GM23338 (cell line): Measurements from ENCODE around the gene HTR1E. TPM values are rescaled to one million over a fixed set of nuclear protein-coding genes. Genes with fewer than 3 reads are reported as not detected.

Experiments
- ATAC-seq: fragments of 200-7000 bp; cut with Tn5 transposase; 3 replicates; pipeline ENCODE4 v1.9.1; 2020
- DNase-seq: peaks from one replicate; pipeline ENCODE4 v3.0.0-alpha.2; 2015; ENCODE audit warnings: low spot score
- H2AFZ ChIP-seq: fragments of 200-600 bp; sonication (generic); 2 replicates; pipeline ENCODE4 v1.8.0; 2016; ENCODE audit warnings: antibody characterized with exemption, mild to moderate bottlenecking, moderate library complexity
- H3F3A ChIP-seq: fragments of 200-600 bp; sonication (generic); replicated peaks from 2 replicates; pipeline ENCODE4 v1.8.0; 2017; ENCODE audit warnings: antibody characterized with exemption, mixed run types, low read depth
- H3K27ac ChIP-seq: fragments of 200-600 bp; sonication (generic); 2 replicates; pipeline ENCODE4 v1.6.1; 2016; ENCODE audit warnings: low read depth
- H3K27me3 ChIP-seq: fragments of 200-600 bp; sonication (generic); 2 replicates; pipeline ENCODE4 v1.8.0; 2016; ENCODE audit warnings: mild to moderate bottlenecking, mixed run types, moderate library complexity; ENCODE audit not compliant: insufficient read depth
- H3K36me3 ChIP-seq: fragments of 200-600 bp; sonication (generic); 2 replicates; pipeline ENCODE4 v1.8.0; 2016; ENCODE audit warnings: mild to moderate bottlenecking; ENCODE audit not compliant: insufficient read depth
- H3K4me1 ChIP-seq: fragments of 200-600 bp; sonication (generic); 2 replicates; pipeline ENCODE4 v1.8.0; 2016; ENCODE audit warnings: mild to moderate bottlenecking, moderate library complexity; ENCODE audit not compliant: insufficient read depth
- H3K4me2 ChIP-seq: fragments of 200-600 bp; sonication (generic); 2 replicates; pipeline ENCODE4 v1.7.1; 2017; ENCODE audit warnings: mixed run types
- H3K4me3 ChIP-seq: fragments of 200-600 bp; sonication (generic); 2 replicates; pipeline ENCODE4 v1.6.1; 2016; ENCODE audit warnings: mixed run types
- H3K79me2 ChIP-seq: fragments of 200-600 bp; sonication (generic); replicated peaks from 2 replicates; pipeline ENCODE4 v1.8.0; 2017; ENCODE audit warnings: mild to moderate bottlenecking; ENCODE audit not compliant: insufficient read depth
- H3K9me2 ChIP-seq: fragments of 200-600 bp; sonication (generic); 2 replicates; pipeline ENCODE4 v1.8.0; 2017; ENCODE audit not compliant: insufficient read depth
- H4K20me1 ChIP-seq: fragments of 200-600 bp; sonication (generic); replicated peaks from 2 replicates; pipeline ENCODE4 v1.8.0; 2017; ENCODE audit warnings: mild to moderate bottlenecking; ENCODE audit not compliant: insufficient read depth
- H3K27ac Mint-ChIP-seq: 2 replicates; pipeline ENCODE4 v1.8.0; 2020; ENCODE audit warnings: inconsistent platforms, mild to moderate bottlenecking, moderate library complexity, mixed read lengths
- H3K27me3 Mint-ChIP-seq: 3 replicates; pipeline ENCODE4 v1.8.0; 2022; ENCODE audit warnings: low read depth, mild to moderate bottlenecking, moderate library complexity, mixed read lengths, inconsistent platforms; ENCODE audit not compliant: insufficient read depth, poor library complexity
- H3K36me3 Mint-ChIP-seq: 3 replicates; pipeline ENCODE4 v1.8.0; 2021; ENCODE audit warnings: low read depth, mild to moderate bottlenecking, inconsistent platforms, moderate library complexity, mixed read lengths
- H3K4me1 Mint-ChIP-seq: 3 replicates; pipeline ENCODE4 v1.8.0; 2020; ENCODE audit warnings: mild to moderate bottlenecking, inconsistent platforms, mixed read lengths
- H3K4me3 Mint-ChIP-seq: 3 replicates; pipeline ENCODE4 v1.8.0; 2021; ENCODE audit warnings: moderate library complexity, mild to moderate bottlenecking, inconsistent platforms, mixed read lengths
- H3K9me3 Mint-ChIP-seq: 3 replicates; pipeline ENCODE4 v1.8.0; 2020; ENCODE audit warnings: moderate library complexity, mild to moderate bottlenecking, inconsistent platforms, mixed read lengths
- CREB1 ChIP-seq: fragments of 250-450 bp; sonication (Bioruptor Pico); IDR thresholded peaks from 2 replicates; pipeline ENCODE4 v1.5.0; 2020; ENCODE audit warnings: low read depth, mild to moderate bottlenecking, moderate library complexity
- EZH2 ChIP-seq: fragments of 200-600 bp; sonication (generic); IDR thresholded peaks from one replicate; pipeline ENCODE4 v1.8.0; 2017; ENCODE audit warnings: antibody characterized with exemption, mild to moderate bottlenecking, low read depth; ENCODE audit not compliant: unreplicated experiment
- EZH2phosphoT487 ChIP-seq: fragments of 200-600 bp; sonication (generic); IDR thresholded peaks from one replicate; pipeline ENCODE4 v1.8.1; 2018; ENCODE audit warnings: antibody characterized with exemption; ENCODE audit not compliant: unreplicated experiment
- JUNB ChIP-seq: IDR thresholded peaks from one replicate; pipeline ENCODE4 v1.6.1; 2016; ENCODE audit warnings: antibody characterized with exemption; ENCODE audit not compliant: unreplicated experiment
- NANOG ChIP-seq: IDR thresholded peaks from 2 replicates; pipeline ENCODE4 v1.6.1; 2016; ENCODE audit warnings: antibody characterized with exemption, borderline replicate concordance
- POLR2AphosphoS5 ChIP-seq: IDR thresholded peaks from 2 replicates; pipeline ENCODE4 v1.6.1; 2016; ENCODE audit warnings: antibody characterized with exemption, low read depth
- ZNF114 ChIP-seq: fragments of 250-450 bp; sonication (Bioruptor Pico); IDR thresholded peaks from 2 replicates; pipeline ENCODE4 v1.5.0; 2020; ENCODE audit warnings: mild to moderate bottlenecking, moderate library complexity
- ZNF331 ChIP-seq: fragments of 250-450 bp; sonication (Bioruptor Pico); IDR thresholded peaks from 2 replicates; pipeline ENCODE4 v1.5.0; 2020; ENCODE audit warnings: low read depth, mild to moderate bottlenecking, moderate library complexity
- polyA plus RNA-seq: library from polyadenylated mRNA; unstranded; fragments of >200 nt; fragmentation: Nextera tagmentation; extraction: Ambion mirVana; gene quantifications from 2 replicates; pipeline ENCODE4 v1.2.1, GENCODE V29; 2016
- total RNA-seq: library from RNA; depleted of rRNA; stranded (reverse); fragments of >200 nt; shearing (Covaris generic); gene quantifications from 2 replicates; pipeline ENCODE4 v1.2.3, GENCODE V29; 2014
- TF ChIP-seq, protein P1 (sequence below): IDR thresholded peaks from 2 replicates; pipeline ENCODE4 v1.6.1; 2016; ENCODE audit warnings: antibody characterized with exemption
- TF ChIP-seq, protein P2 (sequence below): IDR thresholded peaks from one replicate; pipeline ENCODE4 v1.6.1; 2018; ENCODE audit warnings: antibody characterized with exemption; ENCODE audit not compliant: unreplicated experiment
- TF ChIP-seq, protein P3 (sequence below), 2 experiments: fragments of 200-600 bp in 1 of 2; sonication (generic) in 1 of 2; conservative IDR thresholded peaks; 2 replicates each; pipeline versions ENCODE4 v1.5.1 to v1.6.1; 2016 to 2017; ENCODE audit warnings: antibody characterized with exemption in 2 of 2, low read depth in 2 of 2, mild to moderate bottlenecking in 2 of 2, moderate library complexity in 1 of 2
- TF ChIP-seq, protein P4 (sequence below): fragments of 250-450 bp; sonication (Bioruptor Pico); IDR thresholded peaks from 2 replicates; pipeline ENCODE4 v1.5.0; 2020; ENCODE audit warnings: mild to moderate bottlenecking, moderate library complexity

Gene HTR1E
- total and polyA plus RNA-seq, 2 experiments from 2014 or later: not detected

DNA sequence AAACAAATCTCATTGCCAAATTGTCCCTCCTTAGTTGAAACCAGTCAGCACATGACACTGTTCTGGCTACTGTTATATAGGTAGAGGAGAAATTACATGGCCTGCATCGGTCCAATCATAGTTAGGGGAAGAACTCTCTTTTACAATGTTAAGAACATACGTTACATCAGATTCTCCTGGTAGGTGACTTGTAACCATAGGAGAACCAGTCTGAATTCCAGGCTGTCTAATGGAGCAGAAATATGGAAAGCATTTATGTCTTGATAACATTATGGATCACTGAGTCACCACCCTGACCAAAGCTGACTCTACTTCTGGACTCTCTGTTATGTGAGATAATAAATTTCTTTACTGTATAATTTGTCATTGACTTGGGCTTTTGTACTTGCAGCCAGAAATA lies 40.9 kb downstream of the HTR1E start (continued):
- TF ChIP-seq EZH2phosphoT487 (no peak), ZNF331 (CRISPR knock-in tag) (no peak), NANOG (no peak), EZH2 (no peak)
- TF ChIP-seq, protein P1, sequence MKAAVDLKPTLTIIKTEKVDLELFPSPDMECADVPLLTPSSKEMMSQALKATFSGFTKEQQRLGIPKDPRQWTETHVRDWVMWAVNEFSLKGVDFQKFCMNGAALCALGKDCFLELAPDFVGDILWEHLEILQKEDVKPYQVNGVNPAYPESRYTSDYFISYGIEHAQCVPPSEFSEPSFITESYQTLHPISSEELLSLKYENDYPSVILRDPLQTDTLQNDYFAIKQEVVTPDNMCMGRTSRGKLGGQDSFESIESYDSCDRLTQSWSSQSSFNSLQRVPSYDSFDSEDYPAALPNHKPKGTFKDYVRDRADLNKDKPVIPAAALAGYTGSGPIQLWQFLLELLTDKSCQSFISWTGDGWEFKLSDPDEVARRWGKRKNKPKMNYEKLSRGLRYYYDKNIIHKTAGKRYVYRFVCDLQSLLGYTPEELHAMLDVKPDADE: no peak
- TF ChIP-seq, protein P2, sequence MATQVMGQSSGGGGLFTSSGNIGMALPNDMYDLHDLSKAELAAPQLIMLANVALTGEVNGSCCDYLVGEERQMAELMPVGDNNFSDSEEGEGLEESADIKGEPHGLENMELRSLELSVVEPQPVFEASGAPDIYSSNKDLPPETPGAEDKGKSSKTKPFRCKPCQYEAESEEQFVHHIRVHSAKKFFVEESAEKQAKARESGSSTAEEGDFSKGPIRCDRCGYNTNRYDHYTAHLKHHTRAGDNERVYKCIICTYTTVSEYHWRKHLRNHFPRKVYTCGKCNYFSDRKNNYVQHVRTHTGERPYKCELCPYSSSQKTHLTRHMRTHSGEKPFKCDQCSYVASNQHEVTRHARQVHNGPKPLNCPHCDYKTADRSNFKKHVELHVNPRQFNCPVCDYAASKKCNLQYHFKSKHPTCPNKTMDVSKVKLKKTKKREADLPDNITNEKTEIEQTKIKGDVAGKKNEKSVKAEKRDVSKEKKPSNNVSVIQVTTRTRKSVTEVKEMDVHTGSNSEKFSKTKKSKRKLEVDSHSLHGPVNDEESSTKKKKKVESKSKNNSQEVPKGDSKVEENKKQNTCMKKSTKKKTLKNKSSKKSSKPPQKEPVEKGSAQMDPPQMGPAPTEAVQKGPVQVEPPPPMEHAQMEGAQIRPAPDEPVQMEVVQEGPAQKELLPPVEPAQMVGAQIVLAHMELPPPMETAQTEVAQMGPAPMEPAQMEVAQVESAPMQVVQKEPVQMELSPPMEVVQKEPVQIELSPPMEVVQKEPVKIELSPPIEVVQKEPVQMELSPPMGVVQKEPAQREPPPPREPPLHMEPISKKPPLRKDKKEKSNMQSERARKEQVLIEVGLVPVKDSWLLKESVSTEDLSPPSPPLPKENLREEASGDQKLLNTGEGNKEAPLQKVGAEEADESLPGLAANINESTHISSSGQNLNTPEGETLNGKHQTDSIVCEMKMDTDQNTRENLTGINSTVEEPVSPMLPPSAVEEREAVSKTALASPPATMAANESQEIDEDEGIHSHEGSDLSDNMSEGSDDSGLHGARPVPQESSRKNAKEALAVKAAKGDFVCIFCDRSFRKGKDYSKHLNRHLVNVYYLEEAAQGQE: no peak

DNA sequence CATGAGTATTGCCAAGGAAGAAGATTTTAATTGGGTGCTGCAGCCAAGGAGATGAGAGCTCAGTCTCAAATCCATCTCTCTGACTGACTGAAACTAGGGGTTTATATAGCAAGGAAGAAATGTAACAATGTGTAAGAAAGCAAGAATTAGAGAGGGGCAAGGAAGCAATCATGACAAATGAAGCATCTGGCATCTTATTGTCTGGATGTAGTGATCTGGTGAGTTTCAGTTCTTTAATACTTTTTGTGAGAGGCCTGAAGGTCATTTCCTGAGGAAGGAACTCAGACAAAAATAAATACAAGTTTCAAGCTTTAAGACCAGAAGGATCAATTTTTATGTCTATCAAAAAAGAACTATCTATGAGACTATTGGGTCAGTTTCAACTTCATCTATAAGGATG lies 64.2 kb downstream of the HTR1E start:
- H3K27ac ChIP-seq: no peak overlapping the region
- H3K4me3 ChIP-seq: no peak overlapping the region
- Mint-ChIP-seq H3K4me3 (no peak overlapping the region), H3K27ac (no peak overlapping the region), H3K36me3 (peaks cover 12% of the 10 kb centered on the region; the same call in 2 of the 3 replicates), H3K4me1 (no peaks in the 10 kb centered on the region), H3K27me3 (peaks cover 3% of the 10 kb centered on the region), H3K9me3 (peaks cover 30% of the 10 kb centered on the region)
- no peaks in the 10 kb centered on the region for H3K4me1 ChIP-seq
- ATAC-seq (no peak), DNase-seq (no peak)
- peaks cover 3% of the 10 kb centered on the region; the same call in 1 of the 2 replicates for H3K9me2 ChIP-seq
- no peak overlapping the region for H3K4me2 ChIP-seq
- H3K27me3 ChIP-seq: no peaks in the 10 kb centered on the region
- no peaks in the 10 kb centered on the region for H3K36me3 ChIP-seq
- no peaks in the 10 kb centered on the region for H3F3A ChIP-seq
- H2AFZ ChIP-seq: no peak overlapping the region
- no peaks in the 10 kb centered on the region for H4K20me1 ChIP-seq
- no peaks in the 10 kb centered on the region for H3K79me2 ChIP-seq
- TF ChIP-seq ZNF331 (CRISPR knock-in tag) (no peak), POLR2AphosphoS5 (no peak), EZH2 (no peak), CREB1 (CRISPR knock-in tag) (no peak), JUNB (no peak), ZNF114 (CRISPR knock-in tag) (no peak)
- TF ChIP-seq, protein P3, sequence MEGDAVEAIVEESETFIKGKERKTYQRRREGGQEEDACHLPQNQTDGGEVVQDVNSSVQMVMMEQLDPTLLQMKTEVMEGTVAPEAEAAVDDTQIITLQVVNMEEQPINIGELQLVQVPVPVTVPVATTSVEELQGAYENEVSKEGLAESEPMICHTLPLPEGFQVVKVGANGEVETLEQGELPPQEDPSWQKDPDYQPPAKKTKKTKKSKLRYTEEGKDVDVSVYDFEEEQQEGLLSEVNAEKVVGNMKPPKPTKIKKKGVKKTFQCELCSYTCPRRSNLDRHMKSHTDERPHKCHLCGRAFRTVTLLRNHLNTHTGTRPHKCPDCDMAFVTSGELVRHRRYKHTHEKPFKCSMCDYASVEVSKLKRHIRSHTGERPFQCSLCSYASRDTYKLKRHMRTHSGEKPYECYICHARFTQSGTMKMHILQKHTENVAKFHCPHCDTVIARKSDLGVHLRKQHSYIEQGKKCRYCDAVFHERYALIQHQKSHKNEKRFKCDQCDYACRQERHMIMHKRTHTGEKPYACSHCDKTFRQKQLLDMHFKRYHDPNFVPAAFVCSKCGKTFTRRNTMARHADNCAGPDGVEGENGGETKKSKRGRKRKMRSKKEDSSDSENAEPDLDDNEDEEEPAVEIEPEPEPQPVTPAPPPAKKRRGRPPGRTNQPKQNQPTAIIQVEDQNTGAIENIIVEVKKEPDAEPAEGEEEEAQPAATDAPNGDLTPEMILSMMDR (conservative IDR thresholded peaks at IDR 0.05; ENCODE audit: low read depth in 2 of 2): no peak
- TF ChIP-seq, protein P4, sequence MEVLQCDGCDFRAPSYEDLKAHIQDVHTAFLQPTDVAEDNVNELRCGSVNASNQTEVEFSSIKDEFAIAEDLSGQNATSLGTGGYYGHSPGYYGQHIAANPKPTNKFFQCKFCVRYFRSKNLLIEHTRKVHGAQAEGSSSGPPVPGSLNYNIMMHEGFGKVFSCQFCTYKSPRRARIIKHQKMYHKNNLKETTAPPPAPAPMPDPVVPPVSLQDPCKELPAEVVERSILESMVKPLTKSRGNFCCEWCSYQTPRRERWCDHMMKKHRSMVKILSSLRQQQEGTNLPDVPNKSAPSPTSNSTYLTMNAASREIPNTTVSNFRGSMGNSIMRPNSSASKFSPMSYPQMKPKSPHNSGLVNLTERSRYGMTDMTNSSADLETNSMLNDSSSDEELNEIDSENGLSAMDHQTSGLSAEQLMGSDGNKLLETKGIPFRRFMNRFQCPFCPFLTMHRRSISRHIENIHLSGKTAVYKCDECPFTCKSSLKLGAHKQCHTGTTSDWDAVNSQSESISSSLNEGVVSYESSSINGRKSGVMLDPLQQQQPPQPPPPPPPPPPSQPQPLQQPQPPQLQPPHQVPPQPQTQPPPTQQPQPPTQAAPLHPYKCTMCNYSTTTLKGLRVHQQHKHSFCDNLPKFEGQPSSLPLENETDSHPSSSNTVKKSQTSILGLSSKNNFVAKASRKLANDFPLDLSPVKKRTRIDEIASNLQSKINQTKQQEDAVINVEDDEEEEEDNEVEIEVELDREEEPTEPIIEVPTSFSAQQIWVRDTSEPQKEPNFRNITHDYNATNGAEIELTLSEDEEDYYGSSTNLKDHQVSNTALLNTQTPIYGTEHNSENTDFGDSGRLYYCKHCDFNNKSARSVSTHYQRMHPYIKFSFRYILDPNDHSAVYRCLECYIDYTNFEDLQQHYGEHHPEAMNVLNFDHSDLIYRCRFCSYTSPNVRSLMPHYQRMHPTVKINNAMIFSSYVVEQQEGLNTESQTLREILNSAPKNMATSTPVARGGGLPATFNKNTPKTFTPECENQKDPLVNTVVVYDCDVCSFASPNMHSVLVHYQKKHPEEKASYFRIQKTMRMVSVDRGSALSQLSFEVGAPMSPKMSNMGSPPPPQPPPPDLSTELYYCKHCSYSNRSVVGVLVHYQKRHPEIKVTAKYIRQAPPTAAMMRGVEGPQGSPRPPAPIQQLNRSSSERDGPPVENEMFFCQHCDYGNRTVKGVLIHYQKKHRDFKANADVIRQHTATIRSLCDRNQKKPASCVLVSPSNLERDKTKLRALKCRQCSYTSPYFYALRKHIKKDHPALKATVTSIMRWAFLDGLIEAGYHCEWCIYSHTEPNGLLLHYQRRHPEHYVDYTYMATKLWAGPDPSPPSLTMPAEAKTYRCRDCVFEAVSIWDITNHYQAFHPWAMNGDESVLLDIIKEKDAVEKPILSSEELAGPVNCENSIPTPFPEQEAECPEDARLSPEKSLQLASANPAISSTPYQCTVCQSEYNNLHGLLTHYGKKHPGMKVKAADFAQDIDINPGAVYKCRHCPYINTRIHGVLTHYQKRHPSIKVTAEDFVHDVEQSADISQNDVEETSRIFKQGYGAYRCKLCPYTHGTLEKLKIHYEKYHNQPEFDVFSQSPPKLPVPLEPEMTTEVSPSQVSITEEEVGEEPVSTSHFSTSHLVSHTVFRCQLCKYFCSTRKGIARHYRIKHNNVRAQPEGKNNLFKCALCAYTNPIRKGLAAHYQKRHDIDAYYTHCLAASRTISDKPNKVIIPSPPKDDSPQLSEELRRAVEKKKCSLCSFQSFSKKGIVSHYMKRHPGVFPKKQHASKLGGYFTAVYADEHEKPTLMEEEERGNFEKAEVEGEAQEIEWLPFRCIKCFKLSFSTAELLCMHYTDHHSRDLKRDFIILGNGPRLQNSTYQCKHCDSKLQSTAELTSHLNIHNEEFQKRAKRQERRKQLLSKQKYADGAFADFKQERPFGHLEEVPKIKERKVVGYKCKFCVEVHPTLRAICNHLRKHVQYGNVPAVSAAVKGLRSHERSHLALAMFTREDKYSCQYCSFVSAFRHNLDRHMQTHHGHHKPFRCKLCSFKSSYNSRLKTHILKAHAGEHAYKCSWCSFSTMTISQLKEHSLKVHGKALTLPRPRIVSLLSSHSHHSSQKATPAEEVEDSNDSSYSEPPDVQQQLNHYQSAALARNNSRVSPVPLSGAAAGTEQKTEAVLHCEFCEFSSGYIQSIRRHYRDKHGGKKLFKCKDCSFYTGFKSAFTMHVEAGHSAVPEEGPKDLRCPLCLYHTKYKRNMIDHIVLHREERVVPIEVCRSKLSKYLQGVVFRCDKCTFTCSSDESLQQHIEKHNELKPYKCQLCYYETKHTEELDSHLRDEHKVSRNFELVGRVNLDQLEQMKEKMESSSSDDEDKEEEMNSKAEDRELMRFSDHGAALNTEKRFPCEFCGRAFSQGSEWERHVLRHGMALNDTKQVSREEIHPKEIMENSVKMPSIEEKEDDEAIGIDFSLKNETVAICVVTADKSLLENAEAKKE (CRISPR knock-in tag): no peak
